IMR-90 (cell line): ENCODE data around the gene DYNAP. TPM values are rescaled to one million over a fixed set of nuclear protein-coding genes. Genes with fewer than 3 reads are reported as not detected.

Experiments used
- ATAC-seq: fragments of 200-7000 bp; cut with Tn5 transposase; 2 replicates; pipeline ENCODE4 v1.9.1; 2020; ENCODE audit warnings: low read depth, mild to moderate bottlenecking, moderate library complexity
- BruUV-seq: library from RNA; stranded (reverse); fragments of 400-500 nt; replicated peaks from 2 replicates; lab custom pipeline; 2021; lab: Mats Ljungman, UMichigan
- CTCF ChIA-PET: fragments of 300-600 bp; formaldehyde crosslinking; extraction: SDS; loops from one replicate; lab custom pipeline; 2021; ENCODE audit warnings: antibody characterized with exemption; lab: Yijun Ruan, JAX
- POLR2A ChIA-PET: fragments of 300-600 bp; sonication (Branson Sonifier 250); formaldehyde crosslinking; loops from one replicate; lab custom pipeline; 2022; ENCODE audit warnings: antibody characterized with exemption; ENCODE audit not compliant: unreplicated experiment; lab: Charles Lee
- DNase-seq: peaks from one replicate; pipeline ENCODE4 v3.0.0; 2013
- H2AFZ ChIP-seq: replicated peaks from 2 replicates; pipeline ENCODE3; 2013; ENCODE audit warnings: low read length, mild to moderate bottlenecking; ENCODE audit not compliant: poor library complexity
- H2AK5ac ChIP-seq: 2 replicates; pipeline ENCODE4 v1.6.1; 2013; ENCODE audit warnings: low read depth, low read length, inconsistent platforms
- H2AK9ac ChIP-seq: replicated peaks from 2 replicates; pipeline ENCODE3; 2013; ENCODE audit warnings: mild to moderate bottlenecking, low read depth, low read length, moderate library complexity; ENCODE audit not compliant: poor library complexity
- H2BK120ac ChIP-seq: 2 replicates; pipeline ENCODE4 v1.6.1; 2013; ENCODE audit warnings: low read depth, low read length, inconsistent platforms
- H2BK15ac ChIP-seq: 3 replicates; pipeline ENCODE4 v1.6.1; 2013; ENCODE audit warnings: low read depth, low read length, inconsistent platforms
- H2BK20ac ChIP-seq: 2 replicates; pipeline ENCODE4 v1.6.1; 2013; ENCODE audit warnings: low read depth, mild to moderate bottlenecking, inconsistent platforms, low read length, moderate library complexity
- H2BK5ac ChIP-seq: 2 replicates; pipeline ENCODE4 v1.6.1; 2013; ENCODE audit warnings: mild to moderate bottlenecking, low read depth, low read length, inconsistent platforms; ENCODE audit not compliant: poor library complexity, severe bottlenecking
- H3K14ac ChIP-seq: replicated peaks from 2 replicates; pipeline ENCODE4 v1.6.1; 2013; ENCODE audit warnings: low read depth, low read length, inconsistent platforms
- H3K18ac ChIP-seq: 2 replicates; pipeline ENCODE4 v1.6.1; 2013; ENCODE audit warnings: low read depth, low read length, control low read depth
- H3K23ac ChIP-seq: 2 replicates; pipeline ENCODE4 v1.6.1; 2013; ENCODE audit warnings: low read depth, low read length, inconsistent platforms
- H3K27ac ChIP-seq: 2 replicates; pipeline ENCODE4 v1.5.1; 2013; ENCODE audit warnings: mild to moderate bottlenecking, control low read depth, low read length; ENCODE audit not compliant: insufficient read depth
- H3K27me3 ChIP-seq: 2 replicates; pipeline ENCODE4 v1.6.1; 2013; ENCODE audit warnings: low read length; ENCODE audit not compliant: control insufficient read depth, insufficient read depth
- H3K36me3 ChIP-seq: 2 replicates; pipeline ENCODE4 v1.6.1; 2013; ENCODE audit warnings: low read length, mixed read lengths; ENCODE audit not compliant: control insufficient read depth, insufficient read depth
- H3K4ac ChIP-seq: 2 replicates; pipeline ENCODE4 v1.6.1; 2013; ENCODE audit warnings: low read depth, low read length, inconsistent platforms
- H3K4me1 ChIP-seq: 2 replicates; pipeline ENCODE4 v1.6.1; 2013; ENCODE audit warnings: low read length, mixed read lengths; ENCODE audit not compliant: control insufficient read depth, insufficient read depth
- H3K4me2 ChIP-seq: 2 replicates; pipeline ENCODE4 v1.6.1; 2013; ENCODE audit warnings: low read depth, mild to moderate bottlenecking, control low read depth, low read length, moderate library complexity
- H3K4me3 ChIP-seq: 2 replicates; pipeline ENCODE4 v1.5.1; 2013; ENCODE audit warnings: low read depth, mild to moderate bottlenecking, control low read depth, low read length, moderate library complexity; ENCODE audit not compliant: insufficient read depth
- H3K56ac ChIP-seq: 2 replicates; pipeline ENCODE4 v1.6.1; 2013; ENCODE audit warnings: low read length, inconsistent platforms; ENCODE audit not compliant: insufficient read depth; ENCODE audit errors: extremely low read depth
- H3K79me1 ChIP-seq, 2 experiments: 2 replicates each; pipeline ENCODE4 v1.6.1; 2013; ENCODE audit warnings: low read length in 2 of 2, inconsistent platforms in 1 of 2, low read depth in 1 of 2
- H3K9ac ChIP-seq: 2 replicates; pipeline ENCODE4 v1.6.1; 2013; ENCODE audit warnings: low read depth, low read length, control low read depth
- H3K9me1 ChIP-seq: 2 replicates; pipeline ENCODE4 v1.6.1; 2013; ENCODE audit warnings: low read length, inconsistent platforms; ENCODE audit not compliant: insufficient read depth
- H3K9me3 ChIP-seq: 2 replicates; pipeline ENCODE4 v1.6.1; 2013; ENCODE audit warnings: low read length; ENCODE audit not compliant: control insufficient read depth, insufficient read depth
- H4K20me1 ChIP-seq: 2 replicates; pipeline ENCODE4 v1.6.1; 2013; ENCODE audit warnings: low read length, inconsistent platforms; ENCODE audit not compliant: insufficient read depth
- H4K5ac ChIP-seq: 2 replicates; pipeline ENCODE4 v1.6.1; 2013; ENCODE audit warnings: mild to moderate bottlenecking, low read depth, low read length, control low read depth
- H4K8ac ChIP-seq, 2 experiments: 2 replicates each; pipeline ENCODE4 v1.6.1; 2013; ENCODE audit warnings: low read depth in 2 of 2, low read length in 2 of 2, control low read depth in 1 of 2, inconsistent platforms in 1 of 2
- H4K91ac ChIP-seq: 2 replicates; pipeline ENCODE4 v1.6.1; 2013; ENCODE audit warnings: low read depth, low read length, inconsistent platforms; ENCODE audit not compliant: insufficient read depth
- CEBPB ChIP-seq: IDR thresholded peaks from 2 replicates; pipeline ENCODE4 v1.6.1; 2012; ENCODE audit warnings: low read depth, low read length, improper control_type of control experiment
- CHD1 ChIP-seq: IDR thresholded peaks from 2 replicates; pipeline ENCODE4 v1.6.1; 2012; ENCODE audit warnings: low read depth, low read length, improper control_type of control experiment
- FOS ChIP-seq: fragments of 150-350 bp; IDR thresholded peaks from 2 replicates; pipeline ENCODE4 v1.6.1; 2016; ENCODE audit warnings: low read depth, low read length
- MAFK ChIP-seq: IDR thresholded peaks from 2 replicates; pipeline ENCODE4 v1.6.1; 2012; ENCODE audit warnings: low read depth, low read length, improper control_type of control experiment
- MXI1 ChIP-seq: IDR thresholded peaks from 2 replicates; pipeline ENCODE4 v1.6.1; 2012; ENCODE audit warnings: low read depth, mild to moderate bottlenecking, low read length, moderate library complexity, borderline replicate concordance
- POLR2A ChIP-seq: IDR thresholded peaks from 2 replicates; pipeline ENCODE4 v1.6.1; 2012; ENCODE audit warnings: mild to moderate bottlenecking, low read depth, low read length
- RCOR1 ChIP-seq: IDR thresholded peaks from 2 replicates; pipeline ENCODE4 v1.6.1; 2012; ENCODE audit warnings: mild to moderate bottlenecking, low read length, improper control_type of control experiment; ENCODE audit not compliant: insufficient replicate concordance
- RFX5 ChIP-seq: IDR thresholded peaks from 2 replicates; pipeline ENCODE4 v1.8.0; 2012; ENCODE audit warnings: low read depth, mild to moderate bottlenecking, low read length, moderate library complexity
- USF2 ChIP-seq: fragments of 150-350 bp; IDR thresholded peaks from 2 replicates; pipeline ENCODE4 v1.6.1; 2017; ENCODE audit warnings: mild to moderate bottlenecking, antibody characterized with exemption, low read length, low read depth
- WGBS, 2 experiments: methylation state at CpG; one replicate each; pipeline versions ENCODE4 v1.1.5 to v1.1.7; 2013; ENCODE audit warnings: missing lambda C conversion rate in 2 of 2; ENCODE audit not compliant: insufficient read length in 1 of 2; ENCODE audit errors: extremely low coverage in 2 of 2; 5-methylcytosine and 5-hydroxymethylcytosine counted together
- dilution Hi-C: fragments of 300-500 bp; cut with HindIII; formaldehyde crosslinking; loops from one replicate; pipeline ENCODE4 v1.14.3; 2018; ENCODE audit warnings: low sequenced_read_pairs; ENCODE audit not compliant: unreplicated experiment
- in situ Hi-C: fragments of 300-500 bp; cut with MboI; formaldehyde crosslinking; loops from 3 replicates; pipeline ENCODE4 v1.14.3; 2019; ENCODE audit warnings: low sequenced_read_pairs, inconsistent platforms, mixed read lengths
- intact Hi-C: fragments of 100-400 bp; cut with micrococcal nuclease; formaldehyde crosslinking; loops from 2 replicates; pipeline ENCODE4 v1.10.0; 2022
- polyA plus RNA-seq, 3 experiments: library from polyadenylated mRNA; depleted of rRNA; stranded (reverse); fragments of >200 nt; gene quantifications; 2 replicates each; pipeline ENCODE4 v1.2.3, GENCODE V29; 2012; ENCODE audit warnings: low replicate concordance in 1 of 3
- total RNA-seq: library from RNA; depleted of rRNA; stranded (reverse); fragments of >200 nt; gene quantifications from 2 replicates; pipeline ENCODE4 v1.2.3, GENCODE V29; 2012
- TF ChIP-seq, protein P1 (sequence below): conservative IDR thresholded peaks from 2 replicates; pipeline ENCODE4 v1.5.1; 2012; ENCODE audit warnings: mild to moderate bottlenecking, low read depth, low read length, improper control_type of control experiment

The DYNAP gene
- total and polyA plus RNA-seq, 2 of the 4 experiments (the other 2 are of a cell fraction): not detected

DNA sequence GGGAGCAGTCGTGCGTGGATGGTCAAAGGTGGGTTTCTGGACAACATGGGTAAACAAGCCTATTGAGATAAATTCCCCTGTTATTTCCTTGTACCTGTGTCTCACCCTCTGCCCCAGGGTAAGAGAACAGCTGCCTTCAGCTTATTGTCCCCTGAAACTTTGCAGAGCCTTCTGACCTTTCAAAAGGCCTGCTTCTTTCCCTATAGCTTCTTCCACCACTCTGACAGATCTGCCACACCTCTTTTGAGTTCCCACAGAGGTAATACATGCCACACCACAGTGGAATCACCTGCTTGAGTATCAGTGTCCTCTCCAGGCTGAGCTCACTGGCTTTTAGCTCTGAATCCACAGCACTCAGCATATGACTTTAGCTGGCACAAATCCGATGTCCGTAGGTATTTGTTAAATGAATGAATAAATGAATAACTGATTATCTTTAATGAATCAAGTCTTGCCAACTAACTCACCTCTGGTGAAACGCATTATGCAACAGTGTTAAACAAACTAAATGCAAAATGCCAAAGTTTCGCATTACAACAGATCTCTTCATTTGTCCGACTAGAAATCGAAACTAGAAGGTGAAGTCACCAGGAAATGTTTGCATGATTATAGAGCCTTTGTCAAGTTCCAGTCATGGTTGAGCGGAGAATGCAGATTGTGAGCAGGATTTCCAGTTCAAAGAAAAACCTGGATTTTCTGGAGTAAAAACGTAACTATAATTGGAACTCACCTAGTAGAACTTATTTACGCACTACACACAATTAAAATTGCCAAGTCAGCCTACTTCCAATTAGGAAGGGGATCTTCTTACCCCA lies 16.4 kb downstream of the DYNAP start:
- H2BK15ac ChIP-seq: no peak overlapping the region
- dilution Hi-C loops (no loop called here), in situ Hi-C loops (no loop called here), intact Hi-C loops (no loop called here)
- TF ChIP-seq RFX5 (no peak), MAFK (no peak), RCOR1 (no peak), FOS (no peak), USF2 (no peak), CEBPB (no peak), POLR2A (no peak), MXI1 (no peak), CHD1 (no peak)
- TF ChIP-seq, protein P1, sequence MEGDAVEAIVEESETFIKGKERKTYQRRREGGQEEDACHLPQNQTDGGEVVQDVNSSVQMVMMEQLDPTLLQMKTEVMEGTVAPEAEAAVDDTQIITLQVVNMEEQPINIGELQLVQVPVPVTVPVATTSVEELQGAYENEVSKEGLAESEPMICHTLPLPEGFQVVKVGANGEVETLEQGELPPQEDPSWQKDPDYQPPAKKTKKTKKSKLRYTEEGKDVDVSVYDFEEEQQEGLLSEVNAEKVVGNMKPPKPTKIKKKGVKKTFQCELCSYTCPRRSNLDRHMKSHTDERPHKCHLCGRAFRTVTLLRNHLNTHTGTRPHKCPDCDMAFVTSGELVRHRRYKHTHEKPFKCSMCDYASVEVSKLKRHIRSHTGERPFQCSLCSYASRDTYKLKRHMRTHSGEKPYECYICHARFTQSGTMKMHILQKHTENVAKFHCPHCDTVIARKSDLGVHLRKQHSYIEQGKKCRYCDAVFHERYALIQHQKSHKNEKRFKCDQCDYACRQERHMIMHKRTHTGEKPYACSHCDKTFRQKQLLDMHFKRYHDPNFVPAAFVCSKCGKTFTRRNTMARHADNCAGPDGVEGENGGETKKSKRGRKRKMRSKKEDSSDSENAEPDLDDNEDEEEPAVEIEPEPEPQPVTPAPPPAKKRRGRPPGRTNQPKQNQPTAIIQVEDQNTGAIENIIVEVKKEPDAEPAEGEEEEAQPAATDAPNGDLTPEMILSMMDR: no peak
- no peak overlapping the region for H4K8ac ChIP-seq
- no peak overlapping the region for H3K27ac ChIP-seq
- POLR2A ChIA-PET: no interaction called here
- no peak overlapping the region for H3K14ac ChIP-seq
- no peak overlapping the region for H3K9ac ChIP-seq
- WGBS, 2 experiments: 60% methylated on average over 1 of the region's 11 CpGs; no CpG with 5 or more reads in 1 of the 2 experiments
- no peak overlapping the region for H4K91ac ChIP-seq
- H3K27me3 ChIP-seq: no peaks in the 10 kb centered on the region
- BruUV-seq: no TSS peak
- H2AFZ ChIP-seq: no peak overlapping the region
- H3K79me1 ChIP-seq: no peaks in the 10 kb centered on the region
- no peak overlapping the region for H3K56ac ChIP-seq
- no peak overlapping the region for H2BK5ac ChIP-seq
- no peak overlapping the region for H2BK20ac ChIP-seq
- H2AK9ac ChIP-seq: no peak overlapping the region
- H3K23ac ChIP-seq: no peak overlapping the region
- H2AK5ac ChIP-seq: no peak overlapping the region
- no peaks in the 10 kb centered on the region for H3K4me1 ChIP-seq
- H3K4ac ChIP-seq: no peak overlapping the region
- CTCF ChIA-PET: no interaction called here
- no peak overlapping the region for H4K5ac ChIP-seq
- no peaks in the 10 kb centered on the region for H3K9me3 ChIP-seq
- H2BK120ac ChIP-seq: no peak overlapping the region
- H3K4me3 ChIP-seq: no peak overlapping the region
- ATAC-seq: no peak
- H3K36me3 ChIP-seq: no peaks in the 10 kb centered on the region
- H4K20me1 ChIP-seq: no peaks in the 10 kb centered on the region
- H3K4me2 ChIP-seq: no peak overlapping the region
- no peaks in the 10 kb centered on the region for H3K9me1 ChIP-seq
- no peak overlapping the region for H3K18ac ChIP-seq
- peak; percentile 1 for DNase-seq
